Left cardiac atrium (tissue), 4 donors: ENCODE results near the gene NCKIPSD. TPM values are rescaled to one million over a fixed set of nuclear protein-coding genes. Genes with fewer than 3 reads are reported as not detected.

ENCODE experiments used
- ATAC-seq, 2 donors: fragments of 200-7000 bp; cut with Tn5 transposase; one replicate each; pipeline ENCODE4 v1.9.1; 2020; ENCODE audit warnings: mild to moderate bottlenecking in 2 of 2, moderate library complexity in 2 of 2
- DNase-seq: peaks from one replicate; pipeline ENCODE4 v3.0.0-alpha.2; 2020
- intact Hi-C, 2 donors: fragments of 100-400 bp; cut with DNase I; formaldehyde crosslinking; loops; one replicate each; pipeline versions ENCODE4 v1.14.1 to v1.15.1; 2022 to 2023
- total RNA-seq, 2 donors: library from RNA; stranded (reverse); fragmentation: NEBNext Ultra II Directional; extraction: Animal tissue kit (Norgen Biotek cat#: 25700); gene quantifications; one replicate each; pipeline ENCODE4 v1.2.1, GENCODE V29; 2021
- donor health status: DM: no; HTN: yes; CAD: no.
- donor health status: DM: no; HTN: yes; CAD: no; lungs with severe emphysema.
- donor health status: DM: yes; HTN: yes; CAD: no.
- donor health status: Dilated cardiomyopathy.

Gene NCKIPSD
- total RNA-seq, 2 donors from 2014 or later = 19.4 to 27.8 TPM

DNA sequence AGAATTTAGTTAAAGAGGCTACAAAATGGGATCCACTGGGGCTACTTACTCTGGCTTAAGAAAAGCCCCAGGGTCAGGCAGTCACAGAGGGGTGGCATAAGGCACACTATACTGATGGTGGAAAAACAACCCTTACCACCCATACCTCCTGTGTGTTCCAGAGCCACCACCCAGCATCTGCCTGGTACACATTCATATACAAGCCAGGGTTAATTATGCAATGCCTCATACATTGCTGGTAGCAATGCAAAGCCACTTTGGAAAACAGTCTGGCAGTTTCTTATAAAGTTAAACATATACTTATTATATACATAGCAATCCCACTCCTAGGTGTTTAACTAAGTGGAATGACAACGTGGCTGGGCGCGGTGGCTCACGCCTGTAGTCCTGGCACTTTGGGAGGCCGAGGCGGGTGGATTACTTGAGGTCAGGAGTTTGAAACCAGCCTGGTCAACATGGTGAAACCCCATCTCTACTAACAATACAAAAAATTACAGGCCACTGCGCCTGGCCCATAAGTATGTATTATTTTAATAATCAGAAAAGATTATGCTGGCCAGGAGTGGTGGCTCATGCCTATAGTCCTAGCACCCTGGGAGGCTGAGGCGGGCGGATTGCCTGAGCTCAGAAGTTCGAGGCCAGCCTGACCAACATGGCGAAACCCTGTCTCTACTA, 15.2 kb upstream of the NCKIPSD start:
- intact Hi-C loops = no loop called here
- ATAC-seq (no peak), DNase-seq (no peak)

DNA sequence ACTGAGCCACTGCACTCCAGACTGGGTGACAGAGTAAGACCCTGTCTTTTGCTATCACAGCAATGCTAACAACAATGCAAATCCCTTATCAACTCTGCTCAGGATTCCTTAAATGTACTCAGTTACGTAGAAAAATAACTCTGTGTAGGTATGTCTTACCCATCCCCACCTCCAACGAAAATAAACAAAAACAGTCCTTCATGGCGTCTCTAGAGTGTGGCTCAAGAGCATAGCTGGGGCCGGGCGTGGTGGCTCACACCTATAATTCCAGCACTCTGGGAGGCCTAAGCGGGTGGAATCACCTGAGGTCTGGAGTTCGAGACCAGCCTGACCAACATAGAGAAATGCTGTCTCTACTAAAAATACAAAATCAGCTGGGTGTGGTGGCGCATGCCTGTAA, 13.2 kb upstream of the NCKIPSD start:
- DNase-seq (no peak), ATAC-seq (no peak)
- intact Hi-C loops = no loop called here

- no peak for DNase-seq
- intact Hi-C loops = no loop called here
- no peak for ATAC-seq
These were observed 12.2 kb upstream of the NCKIPSD start for GRCh38 chr3:48697952-48698351.

DNA sequence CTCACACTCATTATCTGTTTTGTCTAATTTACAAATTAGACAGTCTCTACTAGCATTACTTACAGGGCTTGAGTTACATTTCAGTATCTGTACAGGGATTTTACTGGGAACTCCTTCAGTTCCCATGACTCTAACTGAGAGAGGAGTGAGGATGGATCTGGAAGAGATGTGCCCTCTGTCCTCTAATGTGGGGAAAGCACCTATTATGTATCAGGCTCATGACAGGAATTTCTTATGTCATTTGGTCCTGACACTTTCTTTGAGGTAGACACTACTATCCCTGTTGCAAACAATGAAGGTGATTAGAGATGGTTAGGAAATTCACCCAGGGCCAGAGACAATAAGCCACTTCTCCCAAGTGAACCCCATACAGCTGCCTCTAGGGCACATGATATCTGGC, 10.9 kb upstream of the NCKIPSD start:
- no peak for DNase-seq
- no peak for ATAC-seq
- intact Hi-C loops = no loop called here

- no peak for ATAC-seq
- no peak for DNase-seq
- intact Hi-C loops = no loop called here
These were observed 10.4 kb upstream of the NCKIPSD start for GRCh38 chr3:48696156-48696555.

DNA sequence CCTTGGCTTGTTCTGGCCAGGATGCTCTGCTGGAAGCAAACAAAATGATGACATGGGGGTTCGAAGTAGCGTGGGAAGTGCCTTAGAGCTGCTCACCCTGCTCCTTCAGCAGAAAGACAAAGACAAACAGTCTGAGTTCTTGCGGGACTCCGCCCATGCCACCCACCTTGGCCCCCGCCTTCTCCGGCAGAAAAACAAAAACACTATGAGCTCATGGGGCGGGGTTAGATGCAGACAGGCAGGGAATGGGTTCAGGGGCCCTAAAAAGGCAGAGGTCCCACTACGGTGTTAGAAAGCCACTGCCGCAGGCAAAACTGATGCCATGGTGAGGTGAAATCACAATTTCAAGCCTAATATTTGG, 9.7 kb upstream of the NCKIPSD start:
- peak; percentile 62 to 84 for ATAC-seq
- intact Hi-C loops = no loop called here
- DNase-seq = peak; percentile 74

GRCh38 chr3:48694610-48695392, 9.1 kb upstream of the NCKIPSD start:
- intact Hi-C loops = no loop called here
- ATAC-seq = peak; percentile 94 to 95
- DNase-seq = peak; percentile 86

DNA sequence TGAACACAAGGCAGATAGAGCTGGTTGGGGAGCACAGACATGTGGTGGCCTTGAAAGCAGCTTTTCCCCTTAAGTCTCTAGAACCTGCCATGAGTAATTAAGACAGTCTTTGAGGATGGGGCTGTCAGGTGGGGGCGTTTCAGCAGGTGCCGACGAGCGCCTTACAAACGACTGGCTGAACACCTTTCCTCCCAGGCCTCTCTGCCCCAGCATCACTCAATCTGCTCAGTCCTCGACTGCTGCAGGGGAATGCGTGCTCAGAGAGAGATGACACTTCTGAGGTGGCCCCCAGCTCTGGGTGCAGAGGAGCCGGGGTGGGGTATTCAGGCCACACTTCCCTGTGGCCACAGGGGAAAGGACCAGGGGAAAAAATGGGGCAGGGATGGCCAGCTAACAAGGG, 8.1 kb upstream of the NCKIPSD start:
- intact Hi-C loops = no loop called here
- ATAC-seq (no peak), DNase-seq (no peak)

GRCh38 chr3:48692551-48692950, 6.8 kb upstream of the NCKIPSD start:
- no peak for DNase-seq

GRCh38 chr3:48690846-48691458, 5.2 kb upstream of the NCKIPSD start:
- no peak for ATAC-seq
- intact Hi-C loops = no loop called here
- DNase-seq = no peak

More at GRCh38 chr3:48692551-48692950, 6.8 kb upstream of the NCKIPSD start:
- intact Hi-C loops = no loop called here
- no peak for ATAC-seq

DNA sequence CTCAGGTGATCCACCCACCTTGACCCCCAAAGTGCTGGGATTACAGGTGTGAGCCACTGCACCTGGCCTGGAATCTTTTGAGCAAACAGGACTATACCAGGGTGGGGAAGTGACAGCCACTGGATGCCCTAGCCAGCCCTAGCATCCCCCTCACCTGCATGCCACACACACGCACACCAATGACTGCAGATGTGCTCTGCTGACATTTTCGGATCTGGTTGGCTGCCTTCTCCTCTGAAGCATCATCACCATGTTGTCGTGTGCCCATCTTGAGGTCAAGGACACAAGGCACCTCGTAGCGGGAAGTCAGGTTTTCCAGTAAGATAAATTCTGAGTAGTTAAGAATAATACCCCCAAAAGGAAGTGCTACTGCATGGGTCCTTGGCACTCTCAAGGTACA, 3.7 kb upstream of the NCKIPSD start:
- no peak for DNase-seq
- ATAC-seq = no peak
- intact Hi-C loops = no loop called here

GRCh38 chr3:48688737-48689075, 3.0 kb upstream of the NCKIPSD start:
- intact Hi-C loops = no loop called here
- DNase-seq = no peak
- ATAC-seq = no peak

DNA sequence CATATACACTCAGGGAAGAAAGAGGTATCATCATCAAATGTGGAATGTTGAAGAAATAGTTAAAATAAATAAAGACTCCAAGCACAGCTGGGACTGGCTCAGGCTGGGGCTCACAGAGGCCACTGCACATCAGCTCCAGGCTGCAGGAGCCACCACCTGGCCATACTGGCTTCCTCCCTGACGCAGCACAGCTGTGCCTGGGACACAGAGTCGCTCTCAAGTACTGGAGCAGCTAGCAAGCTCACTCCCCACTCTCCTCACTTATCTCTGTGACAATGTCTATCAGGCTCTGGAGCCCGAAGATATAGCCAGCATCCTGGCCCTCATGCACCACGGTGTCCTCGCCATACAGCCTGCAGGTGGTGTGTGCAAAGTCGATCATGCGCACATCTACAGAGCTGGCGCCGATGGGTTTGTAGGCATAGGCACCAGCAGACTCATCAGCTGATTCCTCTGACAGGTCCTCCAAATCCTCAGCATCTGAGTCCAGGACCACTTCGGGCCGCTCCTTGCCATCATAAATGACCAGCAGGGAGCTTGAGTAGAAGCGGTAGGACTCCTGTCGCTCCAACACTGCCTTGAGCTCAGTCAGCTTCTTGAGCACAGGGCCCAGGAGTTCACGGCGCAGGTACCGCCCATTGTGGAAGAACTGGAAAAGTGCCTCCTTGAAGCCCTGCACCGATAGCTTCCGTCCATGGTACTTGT, 2.5 kb upstream of the NCKIPSD start:
- ATAC-seq (no peak), DNase-seq (no peak)
- intact Hi-C loops = no loop called here

DNA sequence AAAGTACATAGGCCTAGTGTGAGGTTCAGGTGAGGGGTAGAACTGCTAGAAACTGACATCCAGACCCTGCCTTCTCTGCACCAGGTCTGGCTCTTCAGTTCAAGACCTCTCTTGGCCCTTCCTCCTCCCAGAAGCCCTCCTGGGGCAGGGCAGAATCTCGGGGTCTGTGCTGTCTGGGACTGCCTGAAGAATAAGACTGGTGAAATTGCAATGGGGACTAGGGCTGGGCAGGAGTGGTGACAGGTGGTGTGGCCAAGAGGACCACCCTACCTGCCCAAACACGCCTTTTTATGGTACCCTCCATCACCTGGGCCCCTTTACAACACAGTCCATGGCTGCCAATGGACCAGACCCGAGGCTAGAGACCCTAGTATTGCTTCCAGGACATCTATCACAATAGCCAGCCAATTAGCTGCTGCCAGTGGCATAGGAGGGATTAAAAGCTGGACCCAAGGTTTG, 1.5 kb upstream of the NCKIPSD start:
- no peak for ATAC-seq
- no peak for DNase-seq
- intact Hi-C loops = no loop called here

DNA sequence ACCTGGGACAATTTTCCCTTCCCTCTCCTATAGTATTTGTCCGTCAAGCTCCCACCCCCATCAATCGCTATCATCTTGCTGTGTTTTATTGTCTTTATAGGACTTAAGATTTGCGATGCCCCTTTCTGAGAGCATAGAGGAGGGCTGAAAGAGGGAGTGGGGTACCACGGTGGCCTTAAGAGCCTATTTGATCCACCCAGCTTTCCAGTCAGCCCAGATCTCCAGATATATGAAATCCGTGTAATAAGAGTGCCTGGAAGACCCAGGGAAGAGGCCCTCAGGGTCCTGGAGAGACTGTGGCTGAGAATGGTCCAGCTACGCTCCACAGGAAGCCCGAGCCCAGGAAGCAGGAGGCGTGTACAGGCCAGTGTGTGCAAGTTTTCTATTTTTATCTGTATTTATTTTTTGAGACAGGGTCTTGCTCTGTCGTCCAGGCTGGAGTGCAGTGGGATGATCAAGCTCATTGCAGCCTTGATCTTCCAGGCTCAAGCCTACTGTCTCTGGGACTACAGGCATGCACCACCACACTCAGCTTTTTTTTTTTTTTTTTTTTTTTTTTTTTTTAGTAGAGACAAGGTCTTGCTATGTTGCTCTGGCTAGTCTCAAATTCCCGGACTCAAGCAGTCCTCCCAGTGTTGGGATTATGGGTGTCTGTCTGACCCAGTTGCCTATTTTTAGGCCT, 964 bp upstream of the NCKIPSD start:
- DNase-seq (no peak), ATAC-seq (no peak)
- intact Hi-C loops = no loop called here

DNA sequence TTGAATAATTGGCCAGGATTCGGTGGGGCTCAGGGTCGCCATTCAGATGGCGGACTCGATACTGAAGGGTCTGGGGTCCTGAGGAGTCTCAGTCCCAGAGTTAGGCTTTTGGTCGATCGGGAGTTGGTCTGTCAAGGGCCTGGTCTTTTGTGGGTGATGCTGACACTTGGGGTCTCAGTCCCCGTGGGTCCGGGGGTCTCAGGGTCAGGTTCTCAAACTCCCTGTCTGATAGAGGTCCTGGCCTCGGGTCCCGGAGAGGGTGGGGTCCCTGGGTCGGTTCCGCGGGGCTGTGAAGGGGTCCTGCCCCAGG, 467 bp downstream of the NCKIPSD start:
- no peak for DNase-seq
- ATAC-seq = no peak
- intact Hi-C loops = loop anchor here in 1 of 2 donors (2.0 kb wide), 1 partner anchor 54 kb away; no protein-coding TSS in a partner anchor

DNA sequence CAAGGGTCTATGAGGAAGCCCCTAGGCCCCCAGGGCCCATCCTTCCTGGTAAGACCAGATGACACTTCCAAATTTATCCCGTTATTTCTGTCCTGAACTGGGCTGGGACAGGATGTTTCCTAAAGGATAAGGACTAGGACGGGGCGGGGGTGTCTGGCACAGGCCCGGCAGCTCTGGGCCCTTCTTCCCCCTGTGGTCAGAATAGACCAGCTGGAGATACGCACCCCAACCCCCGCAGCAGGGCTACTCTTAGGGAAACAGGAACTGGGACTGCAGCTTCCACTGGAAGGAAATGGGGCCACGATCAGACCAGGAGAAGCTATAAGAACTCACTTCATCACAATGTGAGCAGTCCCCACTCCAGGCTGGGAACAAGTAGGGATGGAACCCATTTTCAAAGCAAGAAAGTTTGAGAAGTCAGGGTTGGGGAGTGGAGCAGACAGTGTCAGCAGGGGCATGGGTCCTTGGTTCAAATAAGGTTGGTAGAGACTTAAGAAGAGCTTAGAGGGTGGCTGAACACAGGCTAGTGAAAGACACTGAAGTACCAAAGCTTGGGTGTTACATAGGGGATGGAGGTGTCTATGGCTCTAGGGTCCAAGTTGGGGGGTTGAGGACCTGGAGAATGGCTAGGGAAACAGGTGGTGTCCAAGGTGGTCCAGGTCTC, 1.1 kb downstream of the NCKIPSD start:
- DNase-seq (peak; percentile 76), ATAC-seq (peak; percentile 18 to 57)
- intact Hi-C loops = loop anchor here in 1 of 2 donors (2.0 kb wide), 1 partner anchor 54 kb away; no protein-coding TSS in a partner anchor

DNA sequence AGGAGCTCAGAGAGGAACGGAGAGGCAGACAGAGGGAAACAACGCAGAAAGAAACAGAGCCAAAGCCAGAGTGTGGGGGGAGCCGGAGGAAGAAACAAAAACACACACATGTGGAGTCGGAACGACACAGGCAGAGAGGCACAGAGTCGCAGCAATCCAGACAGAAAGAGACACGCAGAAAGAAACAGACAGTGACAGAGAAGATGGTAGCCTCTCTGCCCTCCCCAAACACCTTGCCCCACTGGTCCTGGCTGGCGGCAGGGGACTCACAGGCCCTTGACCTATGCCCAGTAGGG, 1.7 kb downstream of the NCKIPSD start:
- intact Hi-C loops = loop anchor here in 1 of 2 donors (2.0 kb wide), 1 partner anchor 55 kb away; no protein-coding TSS in a partner anchor
- DNase-seq = no peak
- no peak for ATAC-seq

- intact Hi-C loops = no loop called here
- DNase-seq = no peak
- no peak for ATAC-seq
These were observed 2.9 kb downstream of the NCKIPSD start for GRCh38 chr3:48682786-48683185.
